Measurements from ENCODE around the gene SLC38A1. TPM values are rescaled to one million over a fixed set of nuclear protein-coding genes. Genes with fewer than 3 reads are reported as not detected.

The SLC38A1 gene
- total and polyA plus RNA-seq, 7 donors, result 8.4 to 209 (median 149) TPM

GRCh38 chr12:46136249-46136648 is 132.6 kb downstream of the SLC38A1 start:
- no peak overlapping the region for H3K27ac ChIP-seq
- intact Hi-C loops (cut with DNase I), result no loop called here
- no peak for DNase-seq
- 65 to 85% methylated on average over 2 of the region's 2 CpGs for WGBS, 2 donors
- no peak overlapping the region for H3K4me3 ChIP-seq
- no peaks in the 10 kb centered on the region for H3K36me3 ChIP-seq
- peaks cover 0 to 8% (median 6%) of the 10 kb centered on the region in 4 donors for H3K4me1 ChIP-seq
- TF ChIP-seq EP300 (IDR thresholded peaks at IDR 0.05), result no peak
- no peak for TF ChIP-seq CTCF (IDR thresholded peaks at IDR 0.05)
- TF ChIP-seq POLR2A (IDR thresholded peaks at IDR 0.05), result no peak
- TF ChIP-seq POLR2AphosphoS5 (IDR thresholded peaks at IDR 0.05), result no peak
- H3K9me3 ChIP-seq, result no peaks in the 10 kb centered on the region
- H3K27me3 ChIP-seq, result no peaks in the 10 kb centered on the region

- intact Hi-C loops (cut with DNase I), result no loop called here
- WGBS, 2 donors, result 91 to 97% methylated on average over 1 of the region's 1 CpG
- no peak for DNase-seq
- H3K36me3 ChIP-seq, result no peaks in the 10 kb centered on the region
- peaks cover 0 to 8% (median 6%) of the 10 kb centered on the region in 4 donors for H3K4me1 ChIP-seq
- H3K27ac ChIP-seq, result no peak overlapping the region
- TF ChIP-seq POLR2A (IDR thresholded peaks at IDR 0.05), result no peak
- TF ChIP-seq EP300 (IDR thresholded peaks at IDR 0.05), result no peak
- no peak for TF ChIP-seq POLR2AphosphoS5 (IDR thresholded peaks at IDR 0.05)
- no peak for TF ChIP-seq CTCF (IDR thresholded peaks at IDR 0.05)
- H3K27me3 ChIP-seq, result no peaks in the 10 kb centered on the region
- no peaks in the 10 kb centered on the region for H3K9me3 ChIP-seq
- no peak overlapping the region for H3K4me3 ChIP-seq
Observed at GRCh38 chr12:46135750-46136149, 133.1 kb downstream of the SLC38A1 start.

GRCh38 chr12:46134852-46135251 is 134.0 kb downstream of the SLC38A1 start:
- H3K36me3 ChIP-seq, result no peaks in the 10 kb centered on the region
- H3K27me3 ChIP-seq, result no peaks in the 10 kb centered on the region
- H3K9me3 ChIP-seq, result no peaks in the 10 kb centered on the region
- DNase-seq, result no peak
- intact Hi-C loops (cut with DNase I), result no loop called here
- H3K4me1 ChIP-seq, result peaks cover 0 to 8% (median 6%) of the 10 kb centered on the region in 4 donors
- H3K27ac ChIP-seq, result no peak overlapping the region
- TF ChIP-seq EP300 (IDR thresholded peaks at IDR 0.05), result no peak
- TF ChIP-seq CTCF (IDR thresholded peaks at IDR 0.05), result no peak
- TF ChIP-seq POLR2A (IDR thresholded peaks at IDR 0.05), result no peak
- no peak for TF ChIP-seq POLR2AphosphoS5 (IDR thresholded peaks at IDR 0.05)
- no peak overlapping the region for H3K4me3 ChIP-seq

GRCh38 chr12:46134205-46134811 is 134.5 kb downstream of the SLC38A1 start:
- intact Hi-C loops (cut with DNase I), result no loop called here
- no peak for TF ChIP-seq POLR2A (IDR thresholded peaks at IDR 0.05)
- TF ChIP-seq CTCF (IDR thresholded peaks at IDR 0.05), result no peak
- TF ChIP-seq EP300 (IDR thresholded peaks at IDR 0.05), result no peak
- TF ChIP-seq POLR2AphosphoS5 (IDR thresholded peaks at IDR 0.05), result no peak
- 82 to 84% methylated on average over 2 of the region's 2 CpGs for WGBS, 2 donors
- no peaks in the 10 kb centered on the region for H3K36me3 ChIP-seq
- H3K4me1 ChIP-seq, result peaks cover 0 to 8% (median 6%) of the 10 kb centered on the region in 4 donors
- H3K9me3 ChIP-seq, result no peaks in the 10 kb centered on the region
- H3K27me3 ChIP-seq, result no peaks in the 10 kb centered on the region
- H3K27ac ChIP-seq, result no peak overlapping the region
- no peak overlapping the region for H3K4me3 ChIP-seq
- no peak for DNase-seq

GRCh38 chr12:46133751-46134150 is 135.1 kb downstream of the SLC38A1 start:
- H3K4me3 ChIP-seq, result no peak overlapping the region

More at GRCh38 chr12:46133751-46134150, 135.1 kb downstream of the SLC38A1 start:
- intact Hi-C loops (cut with DNase I), result no loop called here
- Histone ChIP-seq H3K27ac (no peak overlapping the region), H3K27me3 (no peaks in the 10 kb centered on the region), H3K9me3 (no peaks in the 10 kb centered on the region), H3K4me1 (peaks cover 0 to 8% (median 6%) of the 10 kb centered on the region in 4 donors), H3K36me3 (no peaks in the 10 kb centered on the region)
- no peak for TF ChIP-seq EP300 (IDR thresholded peaks at IDR 0.05)
- TF ChIP-seq POLR2AphosphoS5 (IDR thresholded peaks at IDR 0.05), result no peak
- TF ChIP-seq CTCF (IDR thresholded peaks at IDR 0.05), result no peak
- no peak for TF ChIP-seq POLR2A (IDR thresholded peaks at IDR 0.05)
- WGBS, 2 donors, result 32 to 64% methylated on average over 2 of the region's 2 CpGs
- DNase-seq, result no peak

All from sigmoid colon (tissue), 7 donors.